ENCODE results near the gene PLA2R1.

PLA2R1 gene

GRCh38 chr2:159907909-159908308 is 154.5 kb downstream of the PLA2R1 start:
- Histone ChIP-seq H3K9me3 (ENCODE audit: control insufficient read depth, low read length) (no peaks in the 10 kb centered on the region), H3K36me3 (ENCODE audit: control insufficient read depth, insufficient read depth, low read length) (no peaks in the 10 kb centered on the region), H3K27ac (ENCODE audit: low read depth, low read length, severe bottlenecking) (no peak overlapping the region), H3K4me3 (ENCODE audit: extremely low read depth, insufficient read depth, low read length, poor library complexity, severe bottlenecking) (no peak overlapping the region), H3K4me1 (ENCODE audit: control insufficient read depth, insufficient read depth, low read length, poor library complexity, severe bottlenecking) (no peaks in the 10 kb centered on the region)
- WGBS, 2 experiments (ENCODE audit: insufficient coverage in 2 of 2) = no CpG with 5 or more reads among the region's 1 CpG

- H3K27ac ChIP-seq (ENCODE audit: low read depth, low read length, severe bottlenecking) = no peak overlapping the region
- no peaks in the 10 kb centered on the region for H3K4me1 ChIP-seq (ENCODE audit: control insufficient read depth, insufficient read depth, low read length, poor library complexity, severe bottlenecking)
- 87 to 100% methylated on average over 6 to 7 of the region's 7 CpGs for WGBS, 2 experiments (ENCODE audit: insufficient coverage in 2 of 2)
- H3K9me3 ChIP-seq (ENCODE audit: control insufficient read depth, low read length) = no peaks in the 10 kb centered on the region
- no peaks in the 10 kb centered on the region for H3K36me3 ChIP-seq (ENCODE audit: control insufficient read depth, insufficient read depth, low read length)
- H3K4me3 ChIP-seq (ENCODE audit: extremely low read depth, insufficient read depth, low read length, poor library complexity, severe bottlenecking) = no peak overlapping the region
Measured at GRCh38 chr2:159905926-159906714, 156.3 kb downstream of the PLA2R1 start.

GRCh38 chr2:159904959-159905305 is 157.5 kb downstream of the PLA2R1 start:
- Histone ChIP-seq H3K36me3 (ENCODE audit: control insufficient read depth, insufficient read depth, low read length) (no peaks in the 10 kb centered on the region), H3K4me3 (ENCODE audit: extremely low read depth, insufficient read depth, low read length, poor library complexity, severe bottlenecking) (no peak overlapping the region), H3K27ac (ENCODE audit: low read depth, low read length, severe bottlenecking) (no peak overlapping the region), H3K4me1 (ENCODE audit: control insufficient read depth, insufficient read depth, low read length, poor library complexity, severe bottlenecking) (no peaks in the 10 kb centered on the region), H3K9me3 (ENCODE audit: control insufficient read depth, low read length) (no peaks in the 10 kb centered on the region)
- WGBS, 2 experiments (ENCODE audit: insufficient coverage in 2 of 2) = 79 to 89% methylated on average over 8 to 10 of the region's 10 CpGs

- no peaks in the 10 kb centered on the region for H3K4me1 ChIP-seq (ENCODE audit: control insufficient read depth, insufficient read depth, low read length, poor library complexity, severe bottlenecking)
- no peaks in the 10 kb centered on the region for H3K9me3 ChIP-seq (ENCODE audit: control insufficient read depth, low read length)
- no peaks in the 10 kb centered on the region for H3K36me3 ChIP-seq (ENCODE audit: control insufficient read depth, insufficient read depth, low read length)
- no peak within 1 kb of the TSS for H3K4me3 ChIP-seq (ENCODE audit: extremely low read depth, insufficient read depth, low read length, poor library complexity, severe bottlenecking)
- 52 to 70% methylated on average over 45 to 51 of the region's 74 CpGs for WGBS, 2 experiments (ENCODE audit: insufficient coverage in 2 of 2)
- no peak within 1 kb of the TSS for H3K27ac ChIP-seq (ENCODE audit: low read depth, low read length, severe bottlenecking)
Measured at GRCh38 chr2:159904127-159904958, 158.1 kb downstream of the PLA2R1 start, which contains the start of gene LY75. Gene LY75 (minus strand): TSS chr2:159904756.

GRCh38 chr2:159903443-159904126 is 158.8 kb downstream of the PLA2R1 start:
- H3K36me3 ChIP-seq (ENCODE audit: control insufficient read depth, insufficient read depth, low read length) = no peaks in the 10 kb centered on the region
- WGBS, 2 experiments (ENCODE audit: insufficient coverage in 2 of 2) = 96 to 97% methylated on average over 10 to 16 of the region's 17 CpGs
- no peaks in the 10 kb centered on the region for H3K4me1 ChIP-seq (ENCODE audit: control insufficient read depth, insufficient read depth, low read length, poor library complexity, severe bottlenecking)
- no peak overlapping the region for H3K27ac ChIP-seq (ENCODE audit: low read depth, low read length, severe bottlenecking)
- H3K9me3 ChIP-seq (ENCODE audit: control insufficient read depth, low read length) = no peaks in the 10 kb centered on the region
- no peak overlapping the region for H3K4me3 ChIP-seq (ENCODE audit: extremely low read depth, insufficient read depth, low read length, poor library complexity, severe bottlenecking)

GRCh38 chr2:159902722-159903121 is 159.7 kb downstream of the PLA2R1 start:
- no peaks in the 10 kb centered on the region for H3K4me1 ChIP-seq (ENCODE audit: control insufficient read depth, insufficient read depth, low read length, poor library complexity, severe bottlenecking)
- no peak overlapping the region for H3K4me3 ChIP-seq (ENCODE audit: extremely low read depth, insufficient read depth, low read length, poor library complexity, severe bottlenecking)
- 91 to 95% methylated on average over 5 to 6 of the region's 6 CpGs for WGBS, 2 experiments (ENCODE audit: insufficient coverage in 2 of 2)
- no peaks in the 10 kb centered on the region for H3K9me3 ChIP-seq (ENCODE audit: control insufficient read depth, low read length)
- no peak overlapping the region for H3K27ac ChIP-seq (ENCODE audit: low read depth, low read length, severe bottlenecking)
- no peaks in the 10 kb centered on the region for H3K36me3 ChIP-seq (ENCODE audit: control insufficient read depth, insufficient read depth, low read length)

DNA sequence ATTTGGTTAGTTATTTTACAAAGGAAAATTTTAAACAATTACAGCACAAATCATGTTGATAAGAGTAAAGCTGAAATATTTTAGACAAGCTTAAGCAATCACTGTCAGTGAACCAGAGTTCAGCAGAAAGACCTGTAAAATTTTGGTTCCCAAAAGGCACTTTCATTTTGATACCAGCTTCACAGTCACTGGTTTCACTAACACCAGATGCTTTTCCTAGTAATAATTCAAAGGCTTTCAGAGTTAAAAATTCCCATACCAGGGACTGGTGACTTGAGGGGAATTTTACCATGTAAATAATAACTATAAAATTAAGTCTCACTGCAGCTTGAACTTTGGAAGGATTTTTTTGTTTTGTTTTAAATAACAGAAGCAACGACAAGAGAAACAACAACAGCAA is 162.1 kb downstream of the PLA2R1 start:
- WGBS, 2 experiments (ENCODE audit: insufficient coverage in 2 of 2) = no CpG with 5 or more reads among the region's 1 CpG
- H3K36me3 ChIP-seq (ENCODE audit: control insufficient read depth, insufficient read depth, low read length) = no peaks in the 10 kb centered on the region
- no peak overlapping the region for H3K27ac ChIP-seq (ENCODE audit: low read depth, low read length, severe bottlenecking)
- no peaks in the 10 kb centered on the region for H3K4me1 ChIP-seq (ENCODE audit: control insufficient read depth, insufficient read depth, low read length, poor library complexity, severe bottlenecking)
- no peak overlapping the region for H3K4me3 ChIP-seq (ENCODE audit: extremely low read depth, insufficient read depth, low read length, poor library complexity, severe bottlenecking)
- no peaks in the 10 kb centered on the region for H3K9me3 ChIP-seq (ENCODE audit: control insufficient read depth, low read length)

DNA sequence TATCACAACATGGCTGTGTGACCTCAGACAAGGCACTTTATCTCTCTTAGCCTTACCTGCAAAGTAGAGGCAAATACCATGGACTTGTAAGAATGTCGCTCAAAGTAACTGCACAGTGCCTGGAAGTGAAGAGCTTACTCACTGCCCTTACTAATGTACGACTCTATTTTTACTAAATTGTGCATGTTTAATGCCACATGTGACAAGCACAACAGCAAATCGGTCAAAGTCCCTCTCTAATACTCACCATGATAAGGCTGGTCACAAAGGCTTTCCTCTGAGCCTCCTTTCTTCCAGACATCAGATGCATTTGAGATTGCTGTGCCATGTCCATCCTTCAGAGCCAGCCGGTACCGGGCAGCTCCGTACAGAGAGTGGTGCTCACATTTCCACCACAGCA is 164.0 kb downstream of the PLA2R1 start:
- H3K9me3 ChIP-seq (ENCODE audit: control insufficient read depth, low read length) = no peaks in the 10 kb centered on the region
- H3K4me1 ChIP-seq (ENCODE audit: control insufficient read depth, insufficient read depth, low read length, poor library complexity, severe bottlenecking) = no peaks in the 10 kb centered on the region
- H3K4me3 ChIP-seq (ENCODE audit: extremely low read depth, insufficient read depth, low read length, poor library complexity, severe bottlenecking) = no peak overlapping the region
- WGBS, 2 experiments (ENCODE audit: insufficient coverage in 2 of 2) = 92 to 96% methylated on average over 6 of the region's 6 CpGs
- H3K27ac ChIP-seq (ENCODE audit: low read depth, low read length, severe bottlenecking) = no peak overlapping the region
- H3K36me3 ChIP-seq (ENCODE audit: control insufficient read depth, insufficient read depth, low read length) = no peaks in the 10 kb centered on the region

GRCh38 chr2:159897720-159898119 is 164.7 kb downstream of the PLA2R1 start:
- H3K9me3 ChIP-seq (ENCODE audit: control insufficient read depth, low read length) = no peaks in the 10 kb centered on the region
- H3K36me3 ChIP-seq (ENCODE audit: control insufficient read depth, insufficient read depth, low read length) = no peaks in the 10 kb centered on the region
- 90 to 100% methylated on average over 2 to 3 of the region's 5 CpGs for WGBS, 2 experiments (ENCODE audit: insufficient coverage in 2 of 2)
- no peak overlapping the region for H3K4me3 ChIP-seq (ENCODE audit: extremely low read depth, insufficient read depth, low read length, poor library complexity, severe bottlenecking)
- no peak overlapping the region for H3K27ac ChIP-seq (ENCODE audit: low read depth, low read length, severe bottlenecking)
- no peaks in the 10 kb centered on the region for H3K4me1 ChIP-seq (ENCODE audit: control insufficient read depth, insufficient read depth, low read length, poor library complexity, severe bottlenecking)

GRCh38 chr2:159897081-159897480 is 165.3 kb downstream of the PLA2R1 start:
- H3K4me1 ChIP-seq (ENCODE audit: control insufficient read depth, insufficient read depth, low read length, poor library complexity, severe bottlenecking) = no peaks in the 10 kb centered on the region
- no CpG with 5 or more reads among the region's 1 CpG for WGBS, 2 experiments (ENCODE audit: insufficient coverage in 2 of 2)
- H3K27ac ChIP-seq (ENCODE audit: low read depth, low read length, severe bottlenecking) = no peak overlapping the region
- no peak overlapping the region for H3K4me3 ChIP-seq (ENCODE audit: extremely low read depth, insufficient read depth, low read length, poor library complexity, severe bottlenecking)
- H3K36me3 ChIP-seq (ENCODE audit: control insufficient read depth, insufficient read depth, low read length) = no peaks in the 10 kb centered on the region
- H3K9me3 ChIP-seq (ENCODE audit: control insufficient read depth, low read length) = no peaks in the 10 kb centered on the region
